GM18526 (cell line): ENCODE data around the gene SPIB.

Experiments
- POLR2A ChIP-seq: IDR thresholded peaks from 3 replicates; pipeline ENCODE4 v1.6.1; 2011; ENCODE audit not compliant: insufficient read length; ENCODE audit errors: extremely low read depth

The SPIB gene

DNA sequence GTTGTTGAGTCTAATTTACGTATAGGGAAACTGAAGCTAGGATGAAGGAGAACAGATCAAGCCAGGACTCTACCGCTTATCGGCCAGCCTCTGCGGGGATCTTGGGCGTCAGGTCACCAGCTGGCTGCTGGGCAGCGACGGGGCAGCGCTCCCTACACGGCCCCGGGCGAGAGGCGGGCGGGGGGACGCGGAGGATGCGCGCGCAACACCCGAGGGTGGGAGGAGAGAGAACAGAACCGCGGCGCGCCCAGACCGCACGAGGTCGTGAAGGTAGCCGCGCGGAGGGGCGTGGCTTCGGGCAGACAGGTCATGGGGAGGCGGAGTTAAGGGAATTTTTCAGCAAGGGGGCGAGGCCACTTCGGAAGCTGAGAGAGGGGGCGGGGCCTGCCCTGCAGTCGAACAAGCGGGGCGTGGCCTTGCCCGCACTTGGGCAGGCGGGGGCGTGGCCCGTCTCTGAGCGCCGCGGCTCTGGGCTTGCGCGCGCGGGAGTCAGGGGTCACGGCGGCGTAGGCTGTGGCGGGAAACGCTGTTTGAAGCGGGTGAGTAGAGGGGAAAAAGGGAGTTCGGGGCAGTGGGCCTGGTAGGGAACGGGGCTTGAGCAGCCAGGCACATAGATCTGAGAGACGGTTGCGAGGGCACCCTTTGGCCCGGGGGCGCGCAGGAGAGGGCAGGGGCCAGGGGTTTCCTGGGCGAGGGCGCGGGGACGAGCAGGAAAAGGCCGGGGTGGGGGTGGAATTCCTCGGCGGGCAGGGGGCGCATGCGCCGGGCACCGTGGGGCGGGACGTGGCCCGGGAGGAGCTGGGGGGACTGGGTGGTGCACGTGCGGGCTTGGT lies 34.7 kb upstream of the SPIB start, which contains the start of gene POLD1:
Gene POLD1, plus strand, starts transcription at position 496 of the 833 bp plus-strand sequence. CDS start 14,505 bp downstream, outside the sequence.
- TF ChIP-seq POLR2A: peak; percentile 42

DNA sequence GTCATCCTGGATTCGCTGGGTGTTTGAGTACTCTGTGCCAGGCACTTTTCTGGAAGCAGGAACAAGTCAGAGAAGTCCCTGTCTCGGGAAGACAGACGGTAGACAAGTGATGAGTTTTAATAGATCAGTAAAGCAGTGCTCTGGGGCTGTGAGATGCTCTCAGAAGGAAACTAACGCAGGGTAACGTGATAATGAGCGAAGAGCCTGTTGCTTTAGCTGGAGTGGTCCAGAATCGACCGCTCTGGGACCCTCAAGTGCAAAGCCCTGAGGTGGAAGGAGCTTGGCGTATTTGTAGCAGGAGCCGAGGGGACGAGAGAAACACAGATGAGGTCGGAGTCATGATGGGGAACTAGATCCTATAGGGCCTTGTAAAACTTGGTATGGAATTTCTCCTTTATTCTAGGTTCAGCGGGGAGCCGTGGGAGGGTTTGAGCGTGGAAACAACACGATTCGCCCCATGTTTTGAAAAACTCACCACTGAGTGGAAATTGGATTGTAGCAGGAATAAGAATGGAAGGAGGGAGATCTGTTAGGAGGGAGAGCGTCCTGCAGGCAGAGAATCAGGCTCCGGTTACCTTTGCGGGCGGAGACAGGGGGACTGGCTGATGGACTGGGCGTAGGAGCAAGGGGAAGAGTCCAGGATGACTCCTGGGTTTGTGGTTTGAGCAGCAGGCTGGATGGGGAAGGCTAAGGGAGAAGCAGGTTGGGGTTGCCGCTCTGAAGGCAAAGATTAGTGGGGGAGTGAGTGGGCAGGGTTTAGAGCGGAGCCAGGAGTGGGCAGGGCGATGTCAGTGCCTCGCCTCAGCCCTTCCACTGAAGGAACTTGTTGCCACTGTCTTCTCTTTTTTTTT lies 33.8 kb upstream of the SPIB start:
- no peak for TF ChIP-seq POLR2A

DNA sequence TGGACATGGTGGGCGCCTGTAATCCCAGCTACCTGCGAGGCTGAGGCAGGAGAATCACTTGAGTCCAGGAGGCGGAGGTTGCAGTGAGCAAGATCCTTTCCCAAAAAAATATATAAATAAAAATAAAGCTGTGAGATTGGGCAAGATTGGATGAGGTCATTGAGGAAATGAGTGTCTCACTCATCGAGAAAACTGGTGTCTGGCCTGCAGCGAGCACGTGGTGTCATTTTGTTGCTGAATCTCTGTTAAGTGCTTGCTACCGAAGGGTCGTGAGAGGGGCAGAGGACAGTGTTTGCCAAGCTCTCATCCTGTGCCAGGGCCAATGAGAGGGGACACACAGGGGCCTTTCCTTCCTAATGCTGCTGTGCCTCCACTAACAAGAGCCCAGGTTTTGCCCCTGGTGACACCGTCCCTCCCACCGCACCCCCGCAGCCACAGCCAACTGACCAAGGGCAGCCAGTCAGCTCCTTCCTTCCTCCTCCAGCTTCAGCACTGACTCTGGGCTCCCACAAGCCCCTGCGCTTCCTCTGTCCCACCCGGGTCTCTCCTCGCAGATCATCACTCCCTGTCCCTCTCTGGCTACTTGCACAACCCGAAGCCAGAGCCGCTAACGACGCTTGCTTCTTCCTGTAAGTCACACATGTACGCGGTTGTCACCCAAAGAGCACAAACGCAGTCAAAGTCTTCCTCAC lies 31.4 kb upstream of the SPIB start:
- TF ChIP-seq POLR2A: no peak

DNA sequence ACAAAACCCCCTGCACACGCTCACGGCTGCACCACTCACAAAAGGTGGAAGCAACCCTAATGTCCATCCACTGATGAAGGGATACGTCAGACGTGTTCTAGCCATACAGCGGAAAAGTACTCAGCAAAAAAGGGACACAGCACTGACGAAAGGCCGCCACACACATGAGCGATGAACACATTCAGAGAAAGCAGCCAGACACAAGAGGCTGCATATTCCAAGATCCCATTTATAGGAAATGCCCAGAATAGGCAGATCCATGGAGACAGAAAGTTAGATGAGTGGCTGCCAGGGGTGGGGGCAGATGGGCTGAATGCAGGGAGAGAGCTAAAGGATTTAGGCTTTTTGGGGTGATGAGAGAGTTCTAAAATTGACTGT lies 30.9 kb upstream of the SPIB start:
- TF ChIP-seq POLR2A: no peak

DNA sequence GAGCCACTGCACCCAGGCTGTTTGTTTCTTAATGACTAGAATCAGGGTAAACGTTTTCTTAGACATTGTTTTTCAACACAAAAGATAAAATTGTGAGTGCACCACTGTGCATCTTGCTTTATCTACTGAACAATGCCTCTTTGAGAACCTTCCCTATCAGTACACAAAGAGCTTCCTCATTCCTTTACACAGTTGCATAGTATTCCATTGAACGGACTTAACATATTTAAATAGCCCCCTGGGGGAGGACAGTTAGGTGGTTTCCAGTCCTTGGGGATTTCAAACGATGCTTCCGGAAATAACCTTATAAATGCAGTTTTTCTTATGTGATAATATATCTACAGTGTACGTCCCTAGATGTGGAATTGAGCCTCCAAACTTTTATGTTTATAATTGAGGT lies 26.0 kb upstream of the SPIB start:
- no peak for TF ChIP-seq POLR2A

DNA sequence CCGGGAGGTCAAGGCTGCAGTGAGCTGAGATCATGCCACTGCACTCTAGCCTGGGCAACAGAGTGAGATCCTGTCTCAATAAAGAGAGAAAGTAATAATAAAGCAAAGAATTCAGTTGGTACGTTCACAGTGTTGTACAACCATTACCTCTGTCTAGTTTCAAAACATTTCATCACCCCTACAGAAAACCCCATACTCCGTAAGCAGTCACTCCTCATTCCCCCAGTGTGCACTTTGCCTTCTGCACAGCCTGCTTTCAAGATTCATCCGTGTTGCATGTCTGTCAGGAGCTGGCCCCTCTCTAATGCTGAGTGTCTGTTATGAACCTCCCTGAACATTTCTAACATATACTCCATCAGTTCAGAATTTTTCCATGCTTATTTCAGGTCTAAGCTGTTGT lies 25.1 kb upstream of the SPIB start:
- no peak for TF ChIP-seq POLR2A

DNA sequence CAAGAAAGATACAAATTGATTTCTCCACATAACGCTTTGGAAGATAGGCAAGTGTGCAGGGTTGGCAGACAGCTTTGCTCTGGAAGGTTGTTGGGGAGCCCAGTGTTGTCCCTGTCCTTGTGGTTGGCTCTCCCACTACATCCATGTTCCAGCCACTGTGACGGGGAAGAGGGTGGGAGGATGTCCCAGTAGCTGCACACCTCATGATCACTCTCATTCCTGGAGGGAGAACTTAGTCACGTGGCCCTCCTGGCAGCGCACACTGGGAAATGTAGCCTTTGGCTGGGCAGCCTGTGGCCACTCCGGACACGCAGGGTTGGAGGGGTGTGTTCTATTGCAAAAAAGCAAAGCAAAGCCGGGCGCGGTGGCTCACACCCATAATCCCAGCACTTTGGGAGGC lies 24.7 kb upstream of the SPIB start:
- TF ChIP-seq POLR2A: no peak

DNA sequence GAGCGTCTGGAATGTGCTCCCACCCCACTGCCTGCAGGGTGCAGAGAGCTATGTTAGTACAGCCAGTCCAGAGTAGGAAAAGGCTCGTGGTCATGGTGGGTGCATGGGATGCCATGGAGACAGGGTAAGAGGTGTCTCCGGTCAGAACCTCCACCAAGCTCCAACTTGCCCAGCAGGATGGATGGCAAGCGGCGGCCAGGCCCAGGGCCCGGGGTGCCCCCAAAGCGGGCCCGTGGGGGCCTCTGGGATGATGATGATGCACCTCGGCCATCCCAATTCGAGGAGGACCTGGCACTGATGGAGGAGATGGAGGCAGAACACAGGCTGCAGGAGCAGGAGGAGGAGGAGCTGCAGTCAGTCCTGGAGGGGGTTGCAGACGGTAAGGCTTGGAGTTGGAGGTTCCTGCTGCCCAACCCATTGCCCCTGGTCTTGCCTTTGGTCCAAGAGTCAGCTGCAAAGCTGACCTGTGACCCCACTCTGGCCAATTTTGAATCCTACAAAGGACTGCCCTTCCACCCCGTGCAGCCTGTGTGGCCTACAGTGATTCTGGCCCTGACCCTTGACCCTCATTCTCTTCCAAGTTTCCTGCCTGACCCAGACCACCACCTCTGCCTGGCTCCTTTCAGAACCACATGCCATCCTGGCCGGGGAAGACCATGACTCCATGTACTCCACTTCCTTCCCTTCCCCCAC lies 19.9 kb upstream of the SPIB start:
- TF ChIP-seq POLR2A: no peak

DNA sequence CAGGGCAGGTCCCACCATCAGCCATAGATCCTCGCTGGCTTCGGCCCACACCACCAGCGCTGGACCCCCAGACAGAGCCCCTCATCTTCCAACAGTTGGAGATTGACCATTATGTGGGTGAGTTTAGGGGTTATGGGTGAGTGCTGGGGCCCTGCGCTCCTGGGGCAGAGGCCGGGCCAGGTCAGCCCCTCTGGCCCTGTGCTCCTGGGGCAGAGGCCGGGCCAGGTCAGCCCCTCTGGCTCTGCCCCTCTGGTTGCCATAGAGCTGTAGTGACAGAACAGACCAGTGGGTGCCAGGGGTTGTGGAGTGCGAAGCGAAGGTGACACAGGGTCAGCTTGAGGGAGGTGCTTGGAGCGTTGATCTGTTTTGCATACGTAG lies 19.4 kb upstream of the SPIB start:
- no peak for TF ChIP-seq POLR2A

DNA sequence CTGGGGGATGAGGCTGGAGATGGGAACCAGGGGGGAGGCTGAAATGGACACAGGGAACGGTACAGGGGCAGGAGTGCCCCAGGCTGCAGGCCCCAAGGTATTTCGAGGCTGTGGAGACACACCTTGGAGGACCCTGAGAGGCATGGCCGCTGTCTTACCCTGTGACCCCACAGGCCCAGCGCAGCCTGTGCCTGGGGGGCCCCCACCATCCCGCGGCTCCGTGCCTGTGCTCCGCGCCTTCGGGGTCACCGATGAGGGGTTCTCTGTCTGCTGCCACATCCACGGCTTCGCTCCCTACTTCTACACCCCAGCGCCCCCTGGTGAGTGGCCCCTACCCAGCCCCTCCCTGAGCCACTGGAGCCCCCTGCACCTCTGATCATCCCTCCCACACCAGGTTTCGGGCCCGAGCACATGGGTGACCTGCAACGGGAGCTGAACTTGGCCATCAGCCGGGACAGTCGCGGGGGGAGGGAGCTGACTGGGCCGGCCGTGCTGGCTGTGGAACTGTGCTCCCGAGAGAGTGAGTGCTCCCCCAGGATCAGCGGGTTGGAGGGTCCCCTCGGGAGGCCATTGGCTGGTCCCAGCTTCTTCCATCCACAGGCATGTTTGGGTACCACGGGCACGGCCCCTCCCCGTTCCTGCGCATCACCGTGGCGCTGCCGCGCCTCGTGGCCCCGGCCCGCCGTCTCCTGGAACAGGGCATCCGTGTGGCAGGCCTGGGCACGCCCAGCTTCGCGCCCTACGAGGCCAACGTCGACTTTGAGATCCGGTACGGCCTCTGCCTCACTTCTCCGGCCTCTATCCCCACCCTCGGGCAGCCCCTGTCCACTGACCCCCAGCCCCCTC lies 16.9 kb upstream of the SPIB start:
- TF ChIP-seq POLR2A: no peak

DNA sequence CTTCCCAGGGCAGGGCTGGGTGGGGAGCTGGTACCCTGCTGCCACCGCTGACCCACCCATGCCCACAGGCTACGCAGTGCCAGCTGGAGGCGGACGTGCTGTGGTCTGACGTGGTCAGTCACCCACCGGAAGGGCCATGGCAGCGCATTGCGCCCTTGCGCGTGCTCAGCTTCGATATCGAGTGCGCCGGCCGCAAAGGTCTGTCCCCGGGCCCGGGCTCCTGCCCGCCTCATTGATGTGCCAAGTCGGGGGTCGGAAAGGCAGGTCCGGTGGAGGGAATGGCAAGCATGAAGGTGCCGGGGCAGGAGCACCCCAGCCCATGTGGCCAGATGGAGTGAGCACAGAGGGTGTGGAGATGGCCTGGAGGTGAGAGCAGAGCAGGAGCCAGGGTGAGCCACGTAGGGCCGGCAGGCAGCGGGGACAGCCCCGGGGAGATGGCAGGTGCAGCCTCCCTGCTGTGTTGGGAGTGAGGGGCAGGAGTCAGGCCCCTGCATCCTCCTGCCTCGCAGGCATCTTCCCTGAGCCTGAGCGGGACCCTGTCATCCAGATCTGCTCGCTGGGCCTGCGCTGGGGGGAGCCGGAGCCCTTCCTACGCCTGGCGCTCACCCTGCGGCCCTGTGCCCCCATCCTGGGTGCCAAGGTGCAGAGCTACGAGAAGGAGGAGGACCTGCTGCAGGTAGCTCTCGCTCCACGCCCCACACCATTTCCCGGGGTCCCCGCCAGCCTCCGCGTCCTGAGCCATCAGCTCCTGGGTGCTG lies 16.0 kb upstream of the SPIB start:
- TF ChIP-seq POLR2A: no peak

DNA sequence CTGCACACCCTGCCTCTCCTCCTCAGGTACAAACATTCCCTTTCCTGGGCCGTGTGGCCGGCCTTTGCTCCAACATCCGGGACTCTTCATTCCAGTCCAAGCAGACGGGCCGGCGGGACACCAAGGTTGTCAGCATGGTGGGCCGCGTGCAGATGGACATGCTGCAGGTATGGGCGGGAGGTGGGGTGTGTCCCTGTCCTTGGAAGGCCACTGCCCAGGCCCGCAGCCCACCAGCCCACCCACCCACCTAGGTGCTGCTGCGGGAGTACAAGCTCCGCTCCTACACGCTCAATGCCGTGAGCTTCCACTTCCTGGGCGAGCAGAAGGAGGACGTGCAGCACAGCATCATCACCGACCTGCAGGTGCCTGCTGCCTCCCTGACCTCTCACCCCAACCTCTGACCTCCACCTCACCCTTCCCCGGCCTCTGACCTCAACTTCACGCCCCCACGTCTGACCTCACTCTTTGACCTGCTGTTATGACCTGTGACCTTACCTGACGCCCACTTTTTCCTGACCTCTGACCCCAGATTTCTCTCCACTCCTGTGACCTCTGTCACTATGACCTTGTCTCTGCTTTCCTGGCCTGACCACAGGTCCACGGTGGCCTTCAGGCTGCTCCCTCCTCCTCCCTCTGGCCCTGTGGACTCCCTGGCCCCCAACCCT lies 12.4 kb upstream of the SPIB start:
- TF ChIP-seq POLR2A: no peak

DNA sequence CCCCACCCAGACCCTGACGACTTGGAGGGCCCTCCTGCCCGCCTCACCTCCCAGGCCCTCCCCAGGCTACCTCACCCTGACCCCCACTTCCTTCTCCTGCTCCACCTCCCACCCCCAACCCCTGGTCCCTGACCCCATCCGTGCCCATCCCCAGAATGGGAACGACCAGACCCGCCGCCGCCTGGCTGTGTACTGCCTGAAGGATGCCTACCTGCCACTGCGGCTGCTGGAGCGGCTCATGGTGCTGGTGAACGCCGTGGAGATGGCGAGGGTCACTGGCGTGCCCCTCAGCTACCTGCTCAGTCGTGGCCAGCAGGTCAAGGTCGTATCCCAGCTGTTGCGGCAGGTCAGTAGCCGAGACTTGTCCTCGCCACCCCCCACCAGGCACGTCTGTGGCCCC lies 11.9 kb upstream of the SPIB start:
- TF ChIP-seq POLR2A: no peak
